K562 (cell line): ENCODE data around the gene MYO18B. TPM values are rescaled to one million over a fixed set of nuclear protein-coding genes. Genes with fewer than 3 reads are reported as not detected.

Source experiments
- ATAC-seq: fragments of 200-7000 bp; cut with Tn5 transposase; 3 replicates; pipeline ENCODE4 v1.9.1; 2020; ENCODE audit warnings: moderate library complexity
- BruUV-seq: library from RNA; stranded (reverse); fragments of 400-500 nt; replicated peaks from 2 replicates; lab custom pipeline; 2021; lab: Mats Ljungman, UMichigan
- CTCF ChIA-PET: fragments of 300-600 bp; formaldehyde crosslinking; extraction: SDS; loops from one replicate; lab custom pipeline; 2021; ENCODE audit warnings: low intra/inter-chr PET ratio; lab: Yijun Ruan, JAX
- POLR2A ChIA-PET: fragments of 300-600, 350-650 bp; sonication (Branson Sonifier 250); formaldehyde crosslinking; extraction: SDS; loops from one replicate; lab custom pipeline; 2021; ENCODE audit warnings: antibody characterized with exemption, inconsistent platforms; lab: Yijun Ruan, JAX
- DNase-seq, 4 experiments: peaks; one replicate each; pipeline versions ENCODE4 v3.0.0 to v3.0.0-alpha.2; 2011 to 2018; ENCODE audit warnings: low spot score in 3 of 4, mixed read lengths in 3 of 4; ENCODE audit errors: extremely low read depth in 1 of 4
- FAIRE-seq: peaks from 2 replicates; lab custom pipeline; 2011; peaks lifted over from hg19 to GRCh38; lab: Jason Lieb, UNC
- H2AFZ ChIP-seq: 2 replicates; pipeline ENCODE4 v1.6.0; 2011; ENCODE audit warnings: low read depth, low read length, control low read depth, inconsistent platforms
- H3K27ac ChIP-seq: fragments of 200-600 bp; 3 replicates; pipeline ENCODE4 v1.8.0; 2011; ENCODE audit warnings: low read depth, mild to moderate bottlenecking, control low read depth, inconsistent platforms, low read length, moderate library complexity, mixed read lengths; ENCODE audit errors: extremely low read depth
- H3K27me3 ChIP-seq, 2 experiments: fragments of 300-600 bp in 1 of 2; 2 replicates in 1 of 2; 3 replicates in 1 of 2; pipeline versions ENCODE4 v1.6.0 to v1.8.0; 2011; ENCODE audit warnings: inconsistent platforms in 2 of 2, low read length in 2 of 2, mild to moderate bottlenecking in 1 of 2, mixed read lengths in 1 of 2, moderate library complexity in 1 of 2; ENCODE audit not compliant: control insufficient read depth in 2 of 2, insufficient read depth in 2 of 2
- H3K36me3 ChIP-seq: fragments of 300-600 bp; 3 replicates; pipeline ENCODE4 v1.8.0; 2011; ENCODE audit warnings: mild to moderate bottlenecking, low read length, inconsistent platforms; ENCODE audit not compliant: control insufficient read depth, insufficient read depth
- H3K4me1 ChIP-seq, 2 experiments: fragments of 200-600 bp in 1 of 2; replicated peaks in 1 of 2; 2 replicates in 1 of 2; 3 replicates in 1 of 2; pipeline versions ENCODE4 v1.5.1 to v1.8.0; 2011; ENCODE audit warnings: inconsistent platforms in 2 of 2, low read length in 2 of 2, mild to moderate bottlenecking in 1 of 2, mixed read lengths in 1 of 2, moderate library complexity in 1 of 2; ENCODE audit not compliant: control insufficient read depth in 2 of 2, insufficient read depth in 2 of 2
- H3K4me2 ChIP-seq: 2 replicates; pipeline ENCODE4 v1.6.1; 2011; ENCODE audit warnings: low read length, control low read depth, inconsistent platforms, mixed read lengths; ENCODE audit not compliant: insufficient read depth
- H3K4me3 ChIP-seq: fragments of 200-600 bp; sonication (generic), shearing (Covaris generic); 2 replicates; pipeline ENCODE4 v1.5.1; 2016; ENCODE audit warnings: control low read depth, inconsistent platforms
- H3K79me2 ChIP-seq: fragments of 200-600 bp; 3 replicates; pipeline ENCODE4 v1.8.0; 2011; ENCODE audit warnings: low read length, inconsistent platforms; ENCODE audit not compliant: control insufficient read depth, insufficient read depth
- H3K9ac ChIP-seq, 2 experiments: 2 replicates each; pipeline versions ENCODE4 v1.6.0 to v1.6.1; 2011; ENCODE audit warnings: low read depth in 2 of 2, low read length in 2 of 2, control low read depth in 1 of 2, inconsistent platforms in 1 of 2, mild to moderate bottlenecking in 1 of 2, mixed read lengths in 1 of 2; ENCODE audit not compliant: insufficient read depth in 1 of 2
- H3K9me1 ChIP-seq: one replicate; pipeline ENCODE4 v1.6.0; 2011; ENCODE audit warnings: inconsistent platforms, mild to moderate bottlenecking, low read length, moderate library complexity; ENCODE audit not compliant: control insufficient read depth, insufficient read depth
- H3K9me3 ChIP-seq: replicated peaks from 2 replicates; pipeline ENCODE4 v1.5.1; 2011; ENCODE audit warnings: low read depth, low read length, inconsistent platforms; ENCODE audit not compliant: control insufficient read depth, insufficient read depth
- H4K20me1 ChIP-seq: replicated peaks from 2 replicates; pipeline ENCODE4 v1.6.1; 2011; ENCODE audit warnings: low read length, inconsistent platforms, mixed read lengths; ENCODE audit not compliant: control insufficient read depth, insufficient read depth
- ETV6 ChIP-seq, 3 experiments: fragments of 150-350 bp in 1 of 3; sonication (generic) in 1 of 3; formaldehyde crosslinking in 1 of 3; IDR thresholded peaks; 2 replicates each; pipeline versions ENCODE4 v1.6.1 to v1.8.0; 2014 to 2022; ENCODE audit warnings: borderline replicate concordance in 2 of 3, low read depth in 2 of 3, antibody characterized with exemption in 1 of 3, low read length in 1 of 3, mild to moderate bottlenecking in 1 of 3, missing genetic modification reagents in 1 of 3
- HBP1 ChIP-seq: fragments of 450-650 bp; formaldehyde crosslinking; IDR thresholded peaks from 2 replicates; pipeline ENCODE4 v1.4.0; 2022; ENCODE audit warnings: missing genetic modification characterization
- ZNF512 ChIP-seq: IDR thresholded peaks from 2 replicates; pipeline ENCODE4 v1.6.1; 2016; ENCODE audit warnings: missing genetic modification characterization, missing compliant biosample characterization
- WGBS: fragments of 100-300 bp; shearing (Covaris generic); methylation state at CpG from one replicate; pipeline ENCODE4 v1.1.6; 2016; ENCODE audit warnings: low coverage, mixed read lengths; ENCODE audit not compliant: insufficient coverage; ENCODE audit errors: missing lambda C conversion rate; 5-methylcytosine and 5-hydroxymethylcytosine counted together
- in situ Hi-C: fragments of 300-500 bp; cut with MboI; formaldehyde crosslinking; loops from 4 replicates; pipeline ENCODE4 v1.15.0; 2018; ENCODE audit warnings: inconsistent platforms, mixed read lengths
- intact Hi-C: fragments of 100-400 bp; cut with micrococcal nuclease; formaldehyde crosslinking; loops from 2 replicates; pipeline ENCODE4 v1.14.2; 2022
- polyA plus RNA-seq, 8 experiments: library from polyadenylated mRNA; depleted of rRNA in 4 of 8; stranded (reverse) in 5 of 8; unstranded in 3 of 8; fragments of >200 nt; fragmentation: Nextera tagmentation in 2 of 8; fragmentation: Illumina TruSeq in 1 of 8; extraction: Ambion mirVana in 2 of 8; extraction: Trizol in 1 of 8; gene quantifications; 2 replicates each; pipeline versions ENCODE4 v1.2.1 to v1.2.3, GENCODE V29; 2011 to 2014; ENCODE audit warnings: inconsistent platforms in 1 of 8, missing spikeins in 1 of 8
- total RNA-seq, 7 experiments: library from RNA; depleted of rRNA in 6 of 7; stranded (reverse); fragments of >200 nt in 6 of 7; fragmentation: Illumina TruSeq in 2 of 7; extraction: Trizol in 2 of 7; gene quantifications; 2 replicates each; pipeline versions ENCODE4 v1.2.1 to v1.2.3, GENCODE V29; 2011 to 2021; ENCODE audit warnings: low replicate concordance in 1 of 7

MYO18B gene
- total and polyA plus RNA-seq, 9 of the 15 experiments (the other 6 are each of a cell fraction or from before 2014, with no cell fraction given) = 0.06 to 7.0 (median 4.3) TPM

GRCh38 chr22:25697978-25698377 is 44.0 kb upstream of the MYO18B start:
- Histone ChIP-seq H3K4me2 (no peak overlapping the region), H3K9me3 (no peaks in the 10 kb centered on the region), H3K79me2 (no peaks in the 10 kb centered on the region), H2AFZ (no peak overlapping the region), H3K9ac (no peak overlapping the region), H4K20me1 (no peaks in the 10 kb centered on the region), H3K27ac (no peak overlapping the region), H3K4me1 (no peaks in the 10 kb centered on the region; a peak in 1 of 5 replicates), H3K36me3 (no peaks in the 10 kb centered on the region), H3K9me1 (no peaks in the 10 kb centered on the region), H3K4me3 (no peak overlapping the region), H3K27me3 (no peaks in the 10 kb centered on the region)
- WGBS = 59% methylated on average over 2 of the region's 2 CpGs
- intact Hi-C loops = no loop called here
- in situ Hi-C loops = no loop called here
- CTCF ChIA-PET = no interaction called here
- DNase-seq (no peak), ATAC-seq (no peak), FAIRE-seq (no peak)
- POLR2A ChIA-PET = interaction anchor here (1.1 kb wide), 1 partner anchor 16 kb away, joined by 4 read pairs; no protein-coding TSS in a partner anchor
- no TSS peak for BruUV-seq
- TF ChIP-seq ZNF512 (tag) = peak; percentile 61; the same call in 1 of the 2 replicates
- TF ChIP-seq ETV6 (IDR thresholded peaks at IDR 0.05; ENCODE audit: borderline replicate concordance in 1 of 2, low read depth in 2 of 2, low read length in 1 of 2) = no peak
- no peak for TF ChIP-seq ETV6 (CRISPR knock-in tag; IDR thresholded peaks at IDR 0.05; ENCODE audit: borderline replicate concordance)
- TF ChIP-seq HBP1 (CRISPR knock-in tag) = 0 out of 2 replicates have a peak, but pooled peaks have one; percentile 14
